DMS53 treated with DMSO at 0.1 percent for 48 hours (cell line): ENCODE results near the gene HMCN2.
A peak's percentile ranks its signal among the peaks of the same experiment; 100 is the strongest.
"Not testable (repeated sequence)": the region's sequence is repeated elsewhere in the genome, so short reads cannot be mapped to it uniquely, and the experiment has no call there.

Experiments used
- DNase-seq: peaks from one replicate; lab custom pipeline; 2025; ENCODE audit not compliant: unreplicated experiment; lab: John Stamatoyannopoulos, UW

HMCN2 gene

DNA sequence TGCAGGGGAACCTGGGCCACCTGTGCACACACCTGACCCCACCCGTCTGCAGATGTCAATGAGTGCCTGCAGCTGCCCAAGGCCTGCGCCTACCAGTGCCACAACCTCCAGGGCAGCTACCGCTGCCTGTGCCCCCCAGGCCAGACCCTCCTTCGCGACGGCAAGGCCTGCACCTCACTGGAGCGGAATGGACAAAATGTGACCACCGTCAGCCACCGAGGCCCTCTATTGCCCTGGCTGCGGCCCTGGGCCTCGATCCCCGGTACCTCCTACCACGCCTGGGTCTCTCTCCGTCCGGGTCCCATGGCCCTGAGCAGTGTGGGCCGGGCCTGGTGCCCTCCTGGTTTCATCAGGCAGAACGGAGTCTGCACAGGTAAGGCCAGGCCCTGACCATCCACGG, 164.7 kb downstream of the HMCN2 start:
- no peak for DNase-seq

DNA sequence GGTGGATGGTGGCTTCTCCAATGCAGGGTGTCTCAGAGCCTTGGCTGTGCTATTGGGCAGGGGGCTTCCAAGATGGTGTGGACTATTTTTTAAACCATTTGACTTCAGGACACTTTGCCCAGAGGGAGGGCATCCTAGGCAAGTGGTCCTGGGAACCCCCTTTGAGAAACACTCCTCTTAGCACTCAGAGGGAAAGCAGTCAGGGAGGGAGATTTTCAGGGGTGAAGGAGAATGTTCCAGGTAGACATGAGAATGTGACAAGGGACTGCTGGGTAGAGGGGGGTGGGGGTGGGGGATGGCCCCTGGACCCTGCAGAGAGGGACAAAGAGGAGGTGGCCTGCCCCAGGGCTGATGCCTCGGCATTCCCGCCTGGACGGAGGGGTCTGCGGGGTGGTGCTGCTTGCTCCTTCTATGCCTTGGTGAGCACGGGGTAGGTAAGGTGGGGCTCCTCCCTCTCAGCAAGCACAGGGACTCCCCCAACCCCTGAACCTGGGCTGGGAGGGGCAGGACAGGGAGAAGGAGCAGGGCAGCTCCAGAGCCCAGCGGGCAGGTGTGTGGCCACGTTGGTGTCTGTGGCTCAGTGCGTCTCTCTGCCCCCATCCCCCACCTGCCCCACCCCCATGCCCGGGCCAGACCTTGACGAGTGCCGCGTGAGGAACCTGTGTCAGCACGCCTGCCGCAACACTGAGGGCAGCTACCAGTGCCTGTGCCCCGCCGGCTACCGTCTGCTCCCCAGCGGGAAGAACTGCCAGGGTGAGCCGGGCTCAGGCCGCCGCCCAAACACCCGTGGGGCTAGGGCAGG, 165.4 kb downstream of the HMCN2 start:
- DNase-seq: no peak

DNA sequence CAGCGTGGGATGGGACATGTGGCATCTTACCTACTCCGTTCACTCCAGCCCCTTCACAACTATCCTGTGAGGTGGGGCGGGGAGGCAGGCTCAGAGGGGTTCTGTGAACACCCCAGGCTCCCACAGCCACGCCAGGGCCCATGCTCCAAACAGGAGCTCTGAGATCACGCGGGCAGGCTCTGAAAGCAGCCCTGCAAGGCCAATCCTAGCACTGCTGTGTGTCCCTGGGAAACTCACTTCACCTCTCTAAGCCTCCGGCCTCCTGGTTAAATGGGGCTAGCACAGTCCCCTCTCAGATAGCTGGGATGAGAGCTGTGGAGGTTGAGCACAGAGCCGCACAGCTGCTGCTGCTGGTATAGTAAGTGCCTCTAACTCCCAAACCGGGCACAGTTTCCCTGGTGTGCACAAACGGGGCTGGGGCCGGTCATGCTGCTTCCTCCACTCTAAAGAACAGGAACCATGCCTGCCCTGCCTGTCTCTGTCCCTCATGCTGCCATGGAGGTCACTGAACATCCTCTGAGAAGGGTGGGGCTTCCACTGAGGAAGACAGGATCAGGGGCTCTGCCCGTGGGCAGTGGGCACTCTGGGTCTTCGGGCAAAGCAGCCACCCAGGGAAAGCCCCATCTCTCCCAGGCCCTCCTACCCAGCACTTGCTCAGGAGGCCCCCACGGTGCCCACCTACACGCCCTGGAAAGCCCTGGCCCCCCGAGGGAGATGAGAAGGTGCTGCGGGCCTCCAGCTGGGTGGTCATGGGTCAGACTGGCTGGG, 166.2 kb downstream of the HMCN2 start:
- no peak for DNase-seq

DNA sequence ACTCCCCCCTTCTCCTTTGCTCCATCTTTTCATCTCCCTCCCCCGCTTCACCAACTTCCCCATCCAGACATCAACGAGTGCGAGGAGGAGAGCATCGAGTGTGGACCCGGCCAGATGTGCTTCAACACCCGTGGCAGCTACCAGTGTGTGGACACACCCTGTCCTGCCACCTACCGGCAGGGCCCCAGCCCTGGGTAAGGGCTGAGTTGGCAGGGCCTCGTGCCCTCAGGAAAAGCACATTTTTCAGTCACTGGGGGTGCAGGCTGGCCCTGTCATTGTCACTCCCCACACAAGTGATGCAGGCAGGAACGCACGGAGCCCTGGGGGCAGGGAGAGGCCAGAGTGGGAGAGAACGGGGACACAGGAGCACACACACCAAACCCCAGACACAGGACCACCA, 166.8 kb downstream of the HMCN2 start:
- DNase-seq: no peak

DNA sequence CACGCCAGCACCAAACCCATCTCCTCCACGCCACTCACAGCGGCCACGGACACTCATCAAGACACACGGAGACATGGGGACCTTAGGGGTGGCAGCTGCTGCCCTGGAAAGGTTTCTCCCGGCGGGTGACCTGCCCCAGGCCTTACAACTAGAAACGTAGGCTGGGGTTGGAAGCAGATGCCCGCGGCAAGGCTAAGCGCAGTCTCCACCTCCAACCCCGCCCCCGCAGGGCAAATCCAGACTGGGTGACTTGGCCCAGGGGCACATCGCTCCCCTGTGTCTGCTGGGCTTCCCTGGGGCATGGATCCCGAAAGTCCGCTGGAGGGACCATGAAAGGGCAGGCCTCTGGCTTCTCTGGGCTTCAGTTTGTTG, 167.2 kb downstream of the HMCN2 start:
- peak; percentile 39 for DNase-seq

DNA sequence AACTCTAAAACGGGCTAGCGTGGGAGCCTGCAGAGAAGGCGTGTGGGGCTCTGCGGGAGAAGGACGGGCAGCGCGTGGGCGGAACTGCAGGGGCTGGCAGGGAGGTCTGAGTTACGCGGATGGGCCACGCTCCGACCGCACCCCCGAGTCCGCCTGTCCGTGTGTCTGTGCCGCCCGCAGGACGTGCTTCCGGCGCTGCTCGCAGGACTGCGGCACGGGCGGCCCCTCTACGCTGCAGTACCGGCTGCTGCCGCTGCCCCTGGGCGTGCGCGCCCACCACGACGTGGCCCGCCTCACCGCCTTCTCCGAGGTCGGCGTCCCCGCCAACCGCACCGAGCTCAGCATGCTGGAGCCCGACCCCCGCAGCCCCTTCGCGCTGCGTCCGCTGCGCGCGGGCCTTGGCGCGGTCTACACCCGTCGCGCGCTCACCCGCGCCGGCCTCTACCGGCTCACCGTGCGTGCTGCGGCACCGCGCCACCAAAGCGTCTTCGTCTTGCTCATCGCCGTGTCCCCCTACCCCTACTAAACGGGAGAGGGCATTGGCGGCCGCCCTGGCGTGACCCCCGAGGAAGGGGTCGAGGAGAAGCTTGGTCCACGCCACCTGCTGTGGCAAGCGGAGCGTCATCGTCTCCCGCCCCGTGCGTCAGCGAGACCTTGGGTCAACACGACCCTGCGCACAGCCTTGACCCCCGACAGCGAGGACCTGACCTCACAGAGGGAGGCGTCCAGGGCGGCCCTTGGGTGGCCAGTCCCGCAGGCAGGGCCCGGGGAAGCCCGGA, 167.8 kb downstream of the HMCN2 start:
- DNase-seq: peak; percentile 49

DNA sequence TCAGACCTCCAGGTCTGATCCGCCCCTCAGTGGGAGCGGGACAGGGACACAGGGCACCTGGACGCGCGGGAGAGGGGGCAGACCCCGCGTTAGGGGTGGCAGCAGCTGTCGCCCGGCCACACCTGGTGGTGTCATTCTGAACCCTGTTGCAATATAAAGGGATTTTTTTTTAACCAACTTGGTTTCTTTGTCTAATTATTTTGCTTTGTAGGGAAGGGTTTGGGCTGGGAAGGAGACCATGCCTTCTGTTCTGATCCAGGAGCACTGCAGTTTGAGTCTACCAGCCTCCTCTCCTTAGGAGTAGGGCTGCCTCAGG, 168.3 kb downstream of the HMCN2 start:
- DNase-seq: no peak

DNA sequence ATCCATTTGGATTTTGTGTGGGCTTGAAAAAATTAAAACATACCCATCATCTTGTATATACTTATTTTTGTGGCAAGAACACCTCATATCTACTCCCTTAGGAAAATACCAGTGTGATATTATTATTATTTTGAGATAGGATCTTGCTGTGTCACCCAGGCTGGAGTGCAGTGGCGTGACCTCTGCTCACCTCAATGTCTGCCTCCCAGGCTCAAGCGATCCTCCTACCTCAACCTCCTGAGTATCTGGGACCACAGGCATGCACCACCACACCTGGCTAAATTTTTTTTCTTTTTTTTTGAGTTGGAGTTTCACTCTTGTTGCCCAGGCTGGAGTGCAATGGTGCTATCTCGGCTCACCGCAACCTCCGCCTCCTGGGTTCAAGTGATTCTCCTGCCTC, 169.1 kb downstream of the HMCN2 start:
- DNase-seq: not testable (repeated sequence)

DNA sequence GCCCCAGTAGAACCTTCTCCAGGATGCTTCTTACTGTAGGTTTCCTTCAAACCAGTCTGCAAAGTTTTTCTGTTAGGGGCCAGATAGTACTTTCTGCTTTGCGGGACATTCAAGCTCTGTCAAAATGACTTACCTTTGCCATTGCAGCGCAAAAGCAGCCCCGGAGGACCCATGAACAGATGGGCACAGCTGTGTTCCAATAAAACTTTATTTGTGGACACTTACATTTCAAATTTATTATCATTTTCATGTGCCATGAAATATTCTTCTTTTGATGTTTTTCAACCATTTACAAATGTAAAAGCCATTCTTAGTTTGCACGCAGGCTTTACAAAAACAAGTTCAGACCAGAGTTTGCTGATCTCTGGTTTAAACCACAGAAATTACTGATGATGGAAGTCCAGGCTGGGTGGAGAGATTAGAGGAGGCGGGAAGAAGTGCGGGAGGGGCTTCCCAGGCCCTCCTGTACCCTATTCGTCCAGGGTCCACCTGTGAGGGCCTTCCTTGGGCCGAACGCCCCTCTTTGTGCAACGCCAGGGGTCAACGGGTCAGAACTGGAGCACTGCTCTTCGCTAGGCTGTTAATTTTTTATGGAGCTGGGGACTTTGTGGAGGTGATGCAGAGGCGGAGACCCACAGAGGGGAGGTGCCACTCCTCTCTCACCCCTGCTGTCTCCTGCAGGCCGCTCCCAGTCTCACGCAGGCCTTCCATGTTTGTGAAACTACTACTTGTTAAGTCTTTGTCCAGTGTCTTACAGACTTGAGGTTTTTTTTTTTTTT, 171.6 kb downstream of the HMCN2 start:
- no peak for DNase-seq

DNA sequence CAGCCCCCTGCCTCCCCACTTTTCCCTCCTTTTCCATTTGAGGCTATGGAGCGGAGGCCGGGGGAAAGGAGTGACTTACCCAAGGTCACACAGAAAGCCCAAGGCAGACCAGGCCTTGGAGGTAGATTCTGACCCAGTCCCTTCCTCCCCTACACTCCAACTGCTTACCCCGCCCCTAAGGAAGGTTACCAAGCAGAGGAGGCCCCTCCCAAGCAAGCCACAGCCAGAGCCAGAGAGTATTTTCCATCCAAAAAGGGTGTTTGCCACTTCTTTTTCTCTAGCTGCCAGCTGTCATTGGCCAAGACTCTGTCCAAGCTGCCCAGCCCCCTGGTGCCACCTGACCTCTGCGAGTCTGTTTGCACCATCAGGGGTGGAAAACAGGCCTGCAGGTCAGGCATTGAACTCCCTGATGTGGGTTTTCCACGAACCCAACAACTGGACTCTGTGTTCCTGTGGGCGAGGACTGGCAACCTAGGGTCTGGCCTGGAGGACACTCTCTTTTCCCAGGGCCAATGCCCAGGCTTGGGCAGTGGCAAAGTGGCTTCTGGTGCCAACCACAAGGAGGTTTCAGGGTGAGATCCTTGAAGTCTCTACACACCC, 172.9 kb downstream of the HMCN2 start:
- no peak for DNase-seq

DNA sequence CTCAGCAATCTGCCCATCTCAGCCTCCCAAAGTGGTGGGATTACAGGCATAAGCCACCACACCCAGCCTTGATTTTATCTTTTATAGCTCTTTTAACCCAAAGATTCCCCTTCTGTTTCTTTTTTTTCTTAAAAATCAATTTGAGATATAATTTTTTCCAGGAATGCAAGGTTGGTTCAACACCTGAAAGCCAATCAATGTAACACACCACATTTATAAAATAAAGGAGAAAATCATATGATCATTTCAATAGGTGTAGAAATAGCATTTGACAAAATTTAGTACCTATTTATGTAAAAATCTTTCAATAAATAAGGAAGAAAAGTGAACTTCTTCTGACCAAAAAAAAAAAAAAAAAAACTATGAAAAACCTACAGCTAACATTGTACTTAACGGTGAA, 175.5 kb downstream of the HMCN2 start:
- no peak for DNase-seq

DNA sequence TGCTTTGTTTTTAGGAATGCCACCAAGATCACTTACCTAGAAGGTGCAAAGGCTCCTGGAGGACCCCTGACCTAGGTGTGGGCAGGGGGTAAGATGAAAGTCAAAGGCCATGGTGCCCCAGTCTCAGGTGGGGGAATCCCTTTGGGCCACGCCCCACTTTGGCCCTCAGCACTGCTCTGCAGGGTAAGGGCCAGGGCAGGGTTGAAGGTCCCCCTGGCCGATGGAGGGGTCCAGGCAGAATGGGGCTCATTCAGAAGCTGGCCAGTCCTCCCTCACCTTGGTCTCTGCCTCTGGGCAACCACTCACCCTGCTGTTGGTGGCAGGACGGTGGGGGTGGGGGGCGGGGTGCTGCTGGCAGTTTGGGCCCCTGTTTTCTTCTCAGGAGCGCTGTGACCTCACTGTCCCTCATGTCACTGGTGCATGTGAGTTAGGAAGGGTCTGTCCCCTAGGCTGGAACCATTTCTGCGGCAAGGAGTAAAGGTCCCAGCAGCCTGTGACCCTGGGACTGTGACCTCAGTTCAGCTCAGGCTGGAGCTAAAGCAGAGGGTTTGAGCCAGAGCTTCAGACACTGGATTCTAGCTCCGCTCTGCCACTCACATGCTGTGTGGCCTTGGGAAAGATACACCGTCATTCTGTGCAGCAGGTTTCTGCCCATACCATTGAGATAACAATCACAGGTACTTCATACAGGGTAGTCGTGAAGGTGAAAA, 177.3 kb downstream of the HMCN2 start:
- DNase-seq: no peak

DNA sequence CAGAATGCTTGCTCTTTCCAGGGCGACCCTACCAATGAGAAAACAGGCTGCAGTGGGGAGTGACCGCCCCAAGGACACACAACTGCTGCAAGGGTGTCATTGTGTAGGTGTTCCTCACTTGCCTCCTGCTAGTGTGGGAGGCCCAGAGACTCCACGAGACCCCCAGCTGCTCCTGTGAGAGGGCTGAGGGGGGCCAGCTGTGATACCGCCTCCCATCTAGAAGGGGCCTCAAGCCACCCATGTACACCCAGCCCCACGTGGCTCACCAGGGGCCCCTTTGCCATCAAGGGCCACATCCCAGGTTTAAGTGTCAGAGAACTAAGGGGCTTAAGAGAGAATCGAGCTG, 177.9 kb downstream of the HMCN2 start:
- DNase-seq: no peak

DNA sequence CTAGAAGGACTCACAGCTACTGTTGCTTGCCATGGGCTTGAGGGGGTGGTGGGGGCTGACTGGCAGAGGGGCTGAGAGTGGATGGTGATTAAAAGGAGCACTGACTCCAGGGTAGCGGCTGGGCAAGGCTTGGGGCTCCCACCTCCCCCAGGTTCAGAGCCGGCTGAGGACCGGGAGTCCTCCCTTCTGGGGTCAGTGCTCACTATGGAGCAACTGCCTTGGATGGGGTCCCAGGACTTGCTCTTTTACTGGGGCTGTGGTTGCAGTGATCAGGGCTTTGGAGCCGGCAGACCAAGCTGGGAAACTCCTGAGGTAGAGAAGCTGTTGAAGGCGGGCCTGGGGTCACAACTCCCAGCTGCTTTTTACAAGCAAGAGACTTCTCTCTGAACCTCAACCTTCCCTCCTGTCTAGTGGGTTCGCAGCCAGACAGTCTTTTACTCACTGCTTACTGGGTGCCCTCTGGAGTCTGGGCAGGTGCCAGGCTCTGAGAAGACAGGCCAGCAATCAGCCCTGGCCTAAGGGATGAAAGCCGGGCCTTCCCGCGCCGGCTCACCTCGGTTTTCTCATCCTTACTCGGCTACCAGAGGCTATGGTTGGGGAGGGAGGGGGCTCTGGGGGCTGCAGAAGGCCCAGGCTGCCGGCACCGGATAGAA, 178.4 kb downstream of the HMCN2 start:
- DNase-seq: no peak

DNA sequence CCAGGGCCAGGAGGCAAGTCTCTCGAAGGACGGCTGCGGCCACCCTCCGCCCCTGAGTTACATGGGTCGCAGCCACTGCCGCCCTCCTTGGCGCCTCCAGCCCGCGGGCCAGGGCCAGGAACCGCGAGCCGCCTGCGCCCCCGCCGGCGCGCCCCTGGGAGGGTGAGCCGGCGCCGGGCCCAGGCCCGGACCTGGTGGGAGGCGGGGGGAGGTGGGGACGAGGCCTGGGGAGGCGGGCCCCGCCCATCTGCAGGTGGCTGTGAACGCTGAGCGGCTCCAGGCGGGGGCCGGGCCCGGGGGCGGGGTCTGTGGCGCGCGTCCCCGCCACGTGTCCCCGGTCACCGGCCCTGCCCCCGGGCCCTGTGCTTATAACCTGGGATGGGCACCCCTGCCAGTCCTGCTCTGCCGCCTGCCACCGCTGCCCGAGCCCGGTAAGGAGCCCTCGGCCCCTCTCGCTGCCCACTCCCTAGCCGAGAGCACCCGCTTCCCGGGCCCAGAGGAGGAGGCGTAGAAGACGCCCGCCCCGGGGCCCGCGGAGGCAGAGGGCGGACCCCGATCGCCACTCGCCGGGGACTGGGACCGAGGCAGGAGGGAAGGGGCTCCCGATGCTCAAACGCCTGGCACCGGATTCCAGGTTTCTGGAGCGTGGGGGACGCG, 179.1 kb downstream of the HMCN2 start, which contains the start of gene ASS1:
TSS of gene ASS1 (plus strand) at position 397 of the 657 bp plus-strand sequence. CDS start 7,268 bp downstream, outside the sequence.
- peak; percentile 52 for DNase-seq

DNA sequence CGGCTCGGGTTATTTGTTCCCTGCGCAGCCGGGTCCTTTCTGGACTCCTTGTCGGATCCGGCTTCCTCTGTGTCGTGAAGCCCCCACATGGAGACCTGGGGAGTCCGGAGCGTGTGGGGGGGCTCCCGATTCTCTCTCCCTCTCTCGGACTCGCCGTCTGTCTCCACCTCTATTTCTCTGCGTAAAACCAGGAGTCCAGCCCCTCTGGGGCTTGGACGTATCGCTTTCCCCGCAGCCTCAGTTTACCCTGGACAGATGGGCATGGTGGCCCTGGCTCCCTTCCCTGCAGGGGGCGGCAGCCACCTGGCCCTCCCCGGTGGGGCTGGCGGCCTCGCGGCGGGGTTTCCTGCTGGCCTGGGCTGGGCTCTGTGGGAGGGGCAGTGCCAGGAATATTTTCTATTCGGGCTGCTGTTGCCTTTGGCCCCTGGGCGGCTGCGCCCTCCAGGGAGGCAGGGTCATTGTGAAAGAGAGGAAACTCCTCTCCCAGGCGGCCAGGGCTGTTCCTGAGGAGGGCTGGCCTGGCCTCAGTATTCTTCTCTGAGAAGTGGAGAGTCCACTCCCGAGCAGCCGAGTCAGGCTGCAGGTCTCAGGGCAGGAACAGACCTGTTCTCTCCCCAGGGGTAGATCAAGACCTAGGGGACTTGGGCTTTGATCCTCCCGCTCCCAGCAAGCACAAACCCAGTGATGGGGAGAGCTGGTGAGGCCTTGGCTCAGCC, 179.9 kb downstream of the HMCN2 start:
- no peak for DNase-seq

DNA sequence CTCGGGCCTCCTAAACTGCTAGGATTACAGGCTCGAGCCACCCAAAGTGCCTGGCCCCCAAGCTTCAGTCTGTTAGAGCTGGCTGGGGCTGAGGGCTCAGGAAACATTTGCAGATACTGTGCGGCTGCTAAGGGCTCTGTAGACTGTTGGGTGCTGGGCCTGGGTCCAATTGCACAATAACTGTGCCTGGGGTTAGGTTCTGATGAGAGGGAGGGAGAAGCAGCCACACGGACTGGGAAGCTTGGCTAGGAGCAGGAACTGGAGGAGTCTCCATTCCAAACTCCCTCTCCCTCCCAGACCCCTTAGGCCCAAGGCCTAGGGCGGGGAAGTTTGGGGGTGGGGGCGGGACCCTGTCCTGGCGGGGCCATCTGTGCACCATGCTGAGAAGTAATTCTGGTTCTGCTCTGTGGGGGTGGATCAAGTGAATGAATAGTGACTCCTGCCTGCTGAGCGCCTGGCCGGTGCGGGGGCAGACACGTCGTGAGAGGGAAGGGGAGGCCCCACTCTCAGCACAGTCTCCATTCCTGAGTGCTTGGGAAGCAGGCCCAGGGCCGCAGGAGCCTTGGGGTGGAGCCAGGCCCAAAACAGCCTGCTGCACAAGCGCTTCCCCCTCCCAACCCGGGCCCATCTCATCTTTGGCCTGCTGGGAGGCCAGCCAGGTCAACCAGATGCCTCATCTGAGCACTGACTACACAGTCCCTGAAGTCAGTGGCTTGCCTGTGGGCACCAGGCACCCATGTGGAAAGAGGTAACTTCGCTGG, 180.7 kb downstream of the HMCN2 start:
- no peak for DNase-seq
